ENCODE measurements around the gene ADH1C. TPM values are rescaled to one million over a fixed set of nuclear protein-coding genes. Genes with fewer than 3 reads are reported as not detected.

Gene ADH1C
- total RNA-seq (2014; rRNA removed; shearing (Covaris generic)) (not detected in 2 replicates), total RNA-seq (2022) (not detected in 2 replicates), Bru-seq, nascent RNA (not detected), BruChase-seq, experiment 1, labeled RNA remaining after a 6-hour chase (not detected), BruChase-seq, experiment 2, labeled RNA remaining after a 2-hour chase (not detected)
- long read RNA-seq: 0 reads

DNA sequence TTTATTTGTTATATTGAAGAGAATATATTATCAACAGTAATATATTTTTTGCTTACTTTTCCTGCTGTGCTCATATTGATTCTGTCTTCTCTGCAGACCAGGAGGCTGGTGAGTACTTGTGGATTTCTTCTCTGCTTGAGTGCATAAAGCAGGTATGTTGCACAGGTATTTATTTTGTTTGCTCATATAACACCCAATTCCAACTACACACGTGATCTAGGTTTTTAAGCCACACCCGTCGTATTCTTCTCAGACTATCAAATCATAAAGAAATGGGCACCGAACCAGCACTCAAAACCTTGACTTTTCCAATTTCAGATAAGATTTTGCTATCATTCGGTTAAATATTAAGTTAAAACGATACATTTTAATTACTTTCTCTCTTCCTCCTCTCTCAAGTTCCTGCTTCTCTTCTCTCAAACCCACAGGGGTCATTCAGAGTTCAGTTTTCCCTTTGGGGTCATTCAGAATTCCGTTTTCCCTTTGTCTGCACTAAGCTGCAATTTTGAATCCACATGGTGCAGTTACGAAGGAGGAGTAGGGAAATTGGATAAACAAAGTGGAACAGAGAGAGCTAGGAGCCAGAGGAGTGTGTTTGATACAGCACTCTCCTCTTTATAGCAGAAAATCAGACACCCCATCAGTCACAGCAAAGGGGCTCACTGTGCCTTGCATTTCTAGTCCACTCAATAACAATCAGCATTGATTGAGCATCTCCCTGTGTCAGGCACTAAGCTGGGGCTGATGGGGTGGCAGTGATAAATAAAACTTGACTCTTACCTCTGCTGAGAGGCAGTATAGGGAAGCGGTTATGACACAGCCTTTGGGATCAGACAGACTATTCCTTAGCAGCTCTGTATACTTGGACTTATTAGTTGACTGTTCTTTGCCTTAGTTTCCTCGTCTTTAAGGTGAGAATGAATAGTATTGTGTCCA is at the start of gene ADH1C:
TSS of gene ADH1C (minus strand) at position 145 of the 936 bp plus-strand sequence. CDS start at position 74, 71 bp downstream.
- Histone ChIP-seq H4K20me1 (ENCODE audit: insufficient read depth, low read length) (no peaks in the 10 kb centered on the region), H3K36me3 (ENCODE audit: insufficient read depth, low read length) (no peaks in the 10 kb centered on the region), H3K4me2 (ENCODE audit: low read length) (no peak within 1 kb of the TSS), H3K79me2 (ENCODE audit: insufficient read depth, low read depth, low read length) (no peaks in the 10 kb centered on the region), H3K4me1 (ENCODE audit: insufficient read depth, low read length, poor library complexity, severe bottlenecking) (no peaks in the 10 kb centered on the region), H2AFZ (ENCODE audit: low read length) (no peak within 1 kb of the TSS), H3K9me3 (ENCODE audit: low read length) (no peaks in the 10 kb centered on the region), H3K4me3 (ENCODE audit: low read depth, low read length, poor library complexity, severe bottlenecking) (no peak within 1 kb of the TSS), H3K27ac (ENCODE audit: low read depth, low read length, poor library complexity, severe bottlenecking) (no peak within 1 kb of the TSS), H3K9me2 (ENCODE audit: insufficient read depth, low read length) (no peaks in the 10 kb centered on the region)
- TF ChIP-seq, protein P1, sequence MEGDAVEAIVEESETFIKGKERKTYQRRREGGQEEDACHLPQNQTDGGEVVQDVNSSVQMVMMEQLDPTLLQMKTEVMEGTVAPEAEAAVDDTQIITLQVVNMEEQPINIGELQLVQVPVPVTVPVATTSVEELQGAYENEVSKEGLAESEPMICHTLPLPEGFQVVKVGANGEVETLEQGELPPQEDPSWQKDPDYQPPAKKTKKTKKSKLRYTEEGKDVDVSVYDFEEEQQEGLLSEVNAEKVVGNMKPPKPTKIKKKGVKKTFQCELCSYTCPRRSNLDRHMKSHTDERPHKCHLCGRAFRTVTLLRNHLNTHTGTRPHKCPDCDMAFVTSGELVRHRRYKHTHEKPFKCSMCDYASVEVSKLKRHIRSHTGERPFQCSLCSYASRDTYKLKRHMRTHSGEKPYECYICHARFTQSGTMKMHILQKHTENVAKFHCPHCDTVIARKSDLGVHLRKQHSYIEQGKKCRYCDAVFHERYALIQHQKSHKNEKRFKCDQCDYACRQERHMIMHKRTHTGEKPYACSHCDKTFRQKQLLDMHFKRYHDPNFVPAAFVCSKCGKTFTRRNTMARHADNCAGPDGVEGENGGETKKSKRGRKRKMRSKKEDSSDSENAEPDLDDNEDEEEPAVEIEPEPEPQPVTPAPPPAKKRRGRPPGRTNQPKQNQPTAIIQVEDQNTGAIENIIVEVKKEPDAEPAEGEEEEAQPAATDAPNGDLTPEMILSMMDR (conservative IDR thresholded peaks at IDR 0.05; ENCODE audit: low read length): no peak
- TF ChIP-seq EZH2phosphoT487 (IDR thresholded peaks at IDR 0.05; ENCODE audit: borderline replicate concordance, low read depth, low read length): no peak
- POLR2A ChIA-PET: no interaction called here
- intact Hi-C loops (cut with micrococcal nuclease; ENCODE audit: unreplicated experiment): no loop called here
- CTCF ChIA-PET (ENCODE audit: unreplicated experiment): no interaction called here
- no TSS peak for BruUV-seq (replicated peaks)
- no peak for DNase-seq (ENCODE audit: low spot score)

DNA sequence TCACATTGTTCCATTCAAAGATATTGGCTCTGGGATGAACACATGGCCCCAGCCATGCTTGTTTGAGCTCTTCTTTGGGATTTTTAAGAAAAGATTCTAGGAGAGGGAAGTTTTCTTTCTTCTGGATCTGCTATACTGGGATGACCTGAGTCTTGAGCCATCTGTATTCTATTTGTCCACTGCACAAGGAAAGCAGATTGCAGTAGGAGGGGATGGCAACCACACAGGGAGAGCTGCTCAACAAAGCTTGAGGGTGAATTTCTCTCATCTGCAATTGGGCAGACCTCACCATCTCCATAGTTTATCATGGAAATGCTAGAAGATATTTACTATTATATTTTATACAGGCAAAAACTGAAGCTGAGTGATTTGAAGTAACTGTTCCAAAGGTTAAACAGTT is 48.3 kb upstream of the ADH1C start:
- ChIA-PET POLR2A (interaction anchor here (0.5 to 0.7 kb wide), 2 partner anchors 48 to 170 kb away, joined by 3 to 4 read pairs; no protein-coding TSS in a partner anchor), CTCF (ENCODE audit: unreplicated experiment) (no interaction called here)
- BruUV-seq (replicated peaks): no TSS peak
- Histone ChIP-seq H3K4me3 (ENCODE audit: low read depth, low read length, poor library complexity, severe bottlenecking) (no peak overlapping the region), H3K9me2 (ENCODE audit: insufficient read depth, low read length) (no peaks in the 10 kb centered on the region), H2AFZ (ENCODE audit: low read length) (no peak overlapping the region), H3K27ac (ENCODE audit: low read depth, low read length, poor library complexity, severe bottlenecking) (no peak overlapping the region), H3K4me1 (ENCODE audit: insufficient read depth, low read length, poor library complexity, severe bottlenecking) (no peaks in the 10 kb centered on the region), H3K36me3 (ENCODE audit: insufficient read depth, low read length) (no peaks in the 10 kb centered on the region), H4K20me1 (ENCODE audit: insufficient read depth, low read length) (no peaks in the 10 kb centered on the region), H3K9me3 (ENCODE audit: low read length) (no peaks in the 10 kb centered on the region), H3K79me2 (ENCODE audit: insufficient read depth, low read depth, low read length) (no peaks in the 10 kb centered on the region), H3K4me2 (ENCODE audit: low read length) (no peak overlapping the region)
- intact Hi-C loops (cut with micrococcal nuclease; ENCODE audit: unreplicated experiment): loop anchor here (5.0 to 10.0 kb wide), 2 partner anchors 934 to 1256 kb away; partner anchors contain the start of gene STPG2
- DNase-seq (ENCODE audit: low spot score): no peak
- TF ChIP-seq EZH2phosphoT487 (IDR thresholded peaks at IDR 0.05; ENCODE audit: borderline replicate concordance, low read depth, low read length): no peak
- TF ChIP-seq, protein P1 (conservative IDR thresholded peaks at IDR 0.05; ENCODE audit: low read length): no peak

Data from OCI-LY7 (cell line).